BJ (cell line): ENCODE data around the gene COL20A1. TPM values are rescaled to one million over a fixed set of nuclear protein-coding genes. Genes with fewer than 3 reads are reported as not detected.
"Not testable (repeated sequence)": the region's sequence is repeated elsewhere in the genome, so short reads cannot be mapped to it uniquely, and the experiment has no call there.

Experiments
- CTCF ChIA-PET: fragments of 350-600 bp; formaldehyde crosslinking; extraction: SDS; loops from one replicate; lab custom pipeline; 2021; ENCODE audit warnings: antibody characterized with exemption, inconsistent platforms; lab: Yijun Ruan, JAX
- POLR2A ChIA-PET: fragments of 300-600 bp; sonication (Branson Sonifier 250); formaldehyde crosslinking; extraction: SDS; loops from one replicate; lab custom pipeline; 2021; ENCODE audit warnings: antibody characterized with exemption; lab: Charles Lee
- DNase-seq: peaks from one replicate; pipeline ENCODE4 v3.0.0-alpha.2; 2011; ENCODE audit warnings: low read depth
- H3K27me3 ChIP-seq: 2 replicates; pipeline ENCODE4 v1.6.0; 2011; ENCODE audit warnings: low read length; ENCODE audit not compliant: control insufficient read depth, insufficient read depth
- H3K36me3 ChIP-seq: 2 replicates; pipeline ENCODE4 v1.5.1; 2011; ENCODE audit warnings: low read length; ENCODE audit not compliant: control insufficient read depth, insufficient read depth
- H3K4me3 ChIP-seq: 2 replicates; pipeline ENCODE4 v1.5.1; 2011; ENCODE audit warnings: low read depth, mild to moderate bottlenecking, control low read depth, low read length
- polyA plus RNA-seq: library from polyadenylated mRNA; depleted of rRNA; stranded (reverse); fragments of >200 nt; gene quantifications from 2 replicates; pipeline ENCODE4 v1.2.3, GENCODE V29; 2011
- TF ChIP-seq, protein P1 (sequence below): IDR thresholded peaks from 2 replicates; pipeline ENCODE4 v1.5.1; 2011; ENCODE audit warnings: low read depth, mild to moderate bottlenecking, control low read depth, inconsistent platforms, low read length, moderate library complexity; ENCODE audit not compliant: insufficient read depth

The COL20A1 gene
- polyA plus RNA-seq, 1 experiment: not detected

- Histone ChIP-seq H3K27me3 (peaks cover 7% of the 10 kb centered on the region), H3K36me3 (no peaks in the 10 kb centered on the region), H3K4me3 (no peak overlapping the region)
- TF ChIP-seq, protein P1, sequence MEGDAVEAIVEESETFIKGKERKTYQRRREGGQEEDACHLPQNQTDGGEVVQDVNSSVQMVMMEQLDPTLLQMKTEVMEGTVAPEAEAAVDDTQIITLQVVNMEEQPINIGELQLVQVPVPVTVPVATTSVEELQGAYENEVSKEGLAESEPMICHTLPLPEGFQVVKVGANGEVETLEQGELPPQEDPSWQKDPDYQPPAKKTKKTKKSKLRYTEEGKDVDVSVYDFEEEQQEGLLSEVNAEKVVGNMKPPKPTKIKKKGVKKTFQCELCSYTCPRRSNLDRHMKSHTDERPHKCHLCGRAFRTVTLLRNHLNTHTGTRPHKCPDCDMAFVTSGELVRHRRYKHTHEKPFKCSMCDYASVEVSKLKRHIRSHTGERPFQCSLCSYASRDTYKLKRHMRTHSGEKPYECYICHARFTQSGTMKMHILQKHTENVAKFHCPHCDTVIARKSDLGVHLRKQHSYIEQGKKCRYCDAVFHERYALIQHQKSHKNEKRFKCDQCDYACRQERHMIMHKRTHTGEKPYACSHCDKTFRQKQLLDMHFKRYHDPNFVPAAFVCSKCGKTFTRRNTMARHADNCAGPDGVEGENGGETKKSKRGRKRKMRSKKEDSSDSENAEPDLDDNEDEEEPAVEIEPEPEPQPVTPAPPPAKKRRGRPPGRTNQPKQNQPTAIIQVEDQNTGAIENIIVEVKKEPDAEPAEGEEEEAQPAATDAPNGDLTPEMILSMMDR: no peak
- CTCF ChIA-PET: interaction anchor here (9.2 kb wide), 1 partner anchor 24 kb away, joined by 64 read pairs; no protein-coding TSS in a partner anchor
- POLR2A ChIA-PET: no interaction called here
- DNase-seq: no peak
Measured at GRCh38 chr20:63247671-63248228, 45.2 kb upstream of the COL20A1 start.

GRCh38 chr20:63248835-63249591, 44.0 kb upstream of the COL20A1 start:
- Histone ChIP-seq H3K27me3 (peaks cover 15% of the 10 kb centered on the region), H3K4me3 (no peak overlapping the region), H3K36me3 (no peaks in the 10 kb centered on the region)
- DNase-seq: no peak
- POLR2A ChIA-PET: no interaction called here
- TF ChIP-seq, protein P1: no peak
- CTCF ChIA-PET: interaction anchor here (9.2 kb wide), 1 partner anchor 25 kb away, joined by 64 read pairs; no protein-coding TSS in a partner anchor

DNA sequence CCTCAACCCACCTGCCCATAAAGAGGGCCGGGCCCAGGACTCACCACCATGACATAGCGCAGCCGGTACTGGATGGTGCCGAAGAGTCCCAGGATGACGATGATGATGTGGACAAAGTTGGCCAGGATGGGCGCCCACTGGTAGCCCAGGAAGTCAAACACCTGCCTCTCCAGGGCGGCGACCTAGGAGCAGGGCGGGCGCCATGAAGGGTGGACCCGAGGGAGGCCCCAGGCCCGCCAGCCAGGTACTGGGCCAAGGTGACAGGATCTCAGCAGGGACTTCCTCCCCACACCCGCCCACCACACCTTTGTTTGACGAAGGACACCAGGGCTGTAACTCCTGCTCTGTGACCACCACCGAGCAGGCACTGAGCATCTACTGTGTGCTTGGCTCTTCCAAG, 43.1 kb upstream of the COL20A1 start:
- no peak for DNase-seq
- H3K27me3 ChIP-seq: peaks cover 19% of the 10 kb centered on the region
- TF ChIP-seq, protein P1: no peak
- CTCF ChIA-PET: interaction anchor here (9.2 kb wide), 1 partner anchor 26 kb away, joined by 64 read pairs; no protein-coding TSS in a partner anchor
- no peak overlapping the region for H3K4me3 ChIP-seq
- no peaks in the 10 kb centered on the region for H3K36me3 ChIP-seq
- POLR2A ChIA-PET: no interaction called here

GRCh38 chr20:63251350-63251749, 41.6 kb upstream of the COL20A1 start:
- DNase-seq: not testable (repeated sequence)
- TF ChIP-seq, protein P1: peak; percentile 24; the same call in 1 of the 2 replicates

GRCh38 chr20:63252284-63252711, 40.7 kb upstream of the COL20A1 start:
- ChIA-PET POLR2A (no interaction called here), CTCF (interaction anchor here (1.2 to 9.2 kb wide), 4 partner anchors 18 to 69 kb away, joined by 4 to 64 read pairs (median 5); no protein-coding TSS in a partner anchor)
- DNase-seq: no peak
- Histone ChIP-seq H3K36me3 (no peaks in the 10 kb centered on the region), H3K27me3 (peaks cover 32% of the 10 kb centered on the region), H3K4me3 (no peak overlapping the region)
- TF ChIP-seq, protein P1: no peak

More at GRCh38 chr20:63251350-63251749, 41.6 kb upstream of the COL20A1 start:
- H3K36me3 ChIP-seq, POLR2A ChIA-PET, H3K4me3 ChIP-seq: not testable (repeated sequence)
- CTCF ChIA-PET: interaction anchor here (1.7 to 9.2 kb wide), 2 partner anchors 18 to 27 kb away, joined by 4 to 64 read pairs; no protein-coding TSS in a partner anchor
- peaks cover 30% of the 10 kb centered on the region for H3K27me3 ChIP-seq
